Ecto neural progenitor cell (in vitro differentiated cells): Measurements from ENCODE around the gene TTLL11.

Source experiments
- DNase-seq: peaks from one replicate; pipeline ENCODE4 v3.0.0-alpha.2; 2018; ENCODE audit warnings: low spot score

Gene TTLL11

GRCh38 chr9:121972501-121972981 is 120.6 kb downstream of the TTLL11 start:
- no peak for DNase-seq

- DNase-seq, result no peak
Observed at GRCh38 chr9:121968056-121968455, 125.1 kb downstream of the TTLL11 start.

GRCh38 chr9:121966706-121967105 is 126.4 kb downstream of the TTLL11 start:
- no peak for DNase-seq

DNA sequence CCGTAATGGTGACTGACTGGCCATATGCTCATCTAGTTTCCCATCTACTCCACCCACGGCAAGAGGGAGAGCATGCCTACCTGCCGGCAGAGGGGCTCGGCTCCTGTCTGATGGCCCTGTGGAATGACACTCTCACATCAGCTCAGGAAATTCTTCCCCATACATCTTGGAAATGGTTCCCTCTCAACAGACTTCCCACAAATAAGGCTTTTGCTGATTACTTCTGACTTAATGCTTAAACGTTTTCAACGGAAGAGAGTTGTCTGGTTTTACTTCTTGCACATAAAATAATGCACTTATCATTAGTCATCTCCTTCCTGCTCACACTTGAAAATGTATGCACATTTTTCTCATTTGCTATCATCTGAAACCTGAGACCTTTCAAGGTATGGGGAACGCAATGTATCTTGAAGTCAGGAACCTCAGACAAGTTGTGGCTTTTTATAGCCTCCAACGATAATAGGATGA is 129.5 kb downstream of the TTLL11 start:
- DNase-seq, result no peak

DNA sequence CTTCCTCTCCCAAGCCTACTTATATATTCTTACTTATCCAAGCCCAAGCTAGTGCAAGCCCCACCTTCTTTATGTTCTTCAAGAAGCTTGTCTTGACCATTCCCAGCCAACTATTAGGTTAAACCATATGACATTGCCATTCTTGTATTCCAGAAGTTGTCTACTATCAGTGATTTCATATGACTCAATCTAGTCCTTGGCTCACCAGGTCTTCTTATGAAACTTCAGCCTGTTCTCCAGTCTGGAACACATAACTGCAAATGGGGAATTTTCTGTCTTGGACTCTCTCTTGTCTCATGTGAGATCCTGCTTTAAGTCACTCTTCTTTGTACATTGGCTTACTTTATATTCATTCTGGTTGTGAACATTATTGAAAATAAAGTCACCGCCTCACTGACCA is 130.7 kb downstream of the TTLL11 start:
- no peak for DNase-seq

GRCh38 chr9:121960665-121961064 is 132.4 kb downstream of the TTLL11 start:
- no peak for DNase-seq

DNA sequence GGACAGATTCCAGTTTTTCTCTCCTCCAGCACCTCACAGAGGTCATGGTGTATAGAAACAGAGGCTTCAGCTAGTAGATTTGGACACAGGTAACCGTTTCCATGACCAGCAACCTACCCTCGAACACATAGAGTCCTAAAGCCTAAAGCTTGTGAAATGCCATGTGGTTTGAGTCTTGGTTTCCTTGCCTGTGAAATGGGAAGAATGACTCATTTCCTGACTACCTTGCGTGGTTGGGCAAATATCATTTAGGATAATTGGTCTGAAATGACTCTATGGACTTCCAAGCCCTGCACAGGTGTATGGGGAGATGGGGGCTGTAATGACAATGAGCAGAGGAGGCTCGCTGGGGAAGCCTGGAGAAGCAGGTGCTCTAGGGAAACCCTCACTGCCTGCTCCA is 134.6 kb downstream of the TTLL11 start:
- no peak for DNase-seq

DNA sequence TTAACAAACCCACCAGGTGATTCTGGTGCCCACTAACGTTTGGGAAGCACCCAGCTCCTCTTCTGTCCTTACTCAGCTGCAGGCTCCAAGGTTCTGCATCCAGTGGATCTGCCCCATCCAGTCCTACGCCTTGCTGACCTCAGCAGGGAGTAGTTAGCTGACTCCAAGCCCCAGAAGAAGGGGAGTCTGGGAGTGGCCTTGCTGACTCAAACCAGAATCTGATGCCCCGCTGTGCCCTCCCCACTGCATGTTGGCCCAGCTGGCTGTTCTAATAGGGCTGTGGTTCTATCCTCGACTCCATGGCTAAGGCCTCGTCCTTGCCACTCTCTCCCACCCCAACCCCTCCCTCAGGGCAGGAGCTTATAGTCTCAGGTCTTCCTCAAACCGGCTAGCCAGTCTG is 136.3 kb downstream of the TTLL11 start:
- DNase-seq, result no peak

DNA sequence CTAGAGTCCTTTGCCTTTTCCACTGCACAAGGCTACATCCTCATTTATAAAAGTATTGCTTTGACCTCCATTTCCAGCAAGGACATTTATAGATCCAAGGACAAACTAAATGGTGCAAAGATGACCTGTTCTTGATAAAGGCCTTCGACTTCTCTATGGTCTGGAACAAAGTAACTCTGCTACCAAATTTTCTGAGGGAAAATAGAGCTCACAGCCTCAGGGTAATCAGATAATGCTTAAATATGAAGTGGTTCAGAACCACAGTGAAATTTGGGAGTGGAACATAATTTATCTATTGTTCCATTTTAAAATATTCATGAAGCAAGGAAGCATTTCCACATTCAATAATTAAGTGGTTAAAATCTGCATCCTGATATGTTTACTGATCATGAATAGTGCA is 137.5 kb downstream of the TTLL11 start:
- no peak for DNase-seq

- DNase-seq, result no peak
Observed at GRCh38 chr9:121954477-121955140, 138.5 kb downstream of the TTLL11 start.

- no peak for DNase-seq
Observed at GRCh38 chr9:121952611-121953010, 140.5 kb downstream of the TTLL11 start.

- no peak for DNase-seq
Observed at GRCh38 chr9:121950866-121951265, 142.2 kb downstream of the TTLL11 start.

- no peak for DNase-seq
Observed at GRCh38 chr9:121950441-121950840, 142.7 kb downstream of the TTLL11 start.

- no peak for DNase-seq
Observed at GRCh38 chr9:121949766-121950165, 143.3 kb downstream of the TTLL11 start.

GRCh38 chr9:121949364-121949763 is 143.7 kb downstream of the TTLL11 start:
- no peak for DNase-seq

GRCh38 chr9:121947775-121948174 is 145.3 kb downstream of the TTLL11 start:
- DNase-seq, result no peak

DNA sequence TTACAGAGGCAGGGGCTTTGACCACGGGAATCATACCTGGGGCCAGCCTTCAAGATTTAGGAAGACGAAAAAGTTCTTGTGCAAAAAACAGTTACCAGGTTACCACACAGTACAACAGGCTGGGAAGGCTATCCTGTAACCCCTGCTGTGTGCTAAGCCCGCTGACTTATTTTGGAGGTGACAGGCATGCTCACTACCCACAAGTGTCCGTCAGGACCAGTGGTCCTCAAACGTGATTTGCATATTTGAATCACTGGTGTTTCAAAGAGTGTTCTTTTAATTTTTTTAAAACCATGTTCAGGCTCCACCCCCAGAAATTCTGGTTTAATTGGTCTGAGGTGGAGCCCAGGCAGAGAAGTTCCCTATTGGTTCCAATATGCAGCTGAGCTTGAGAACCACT is 146.6 kb downstream of the TTLL11 start:
- DNase-seq, result no peak

- DNase-seq, result no peak
Observed at GRCh38 chr9:121945849-121946248, 147.3 kb downstream of the TTLL11 start.

DNA sequence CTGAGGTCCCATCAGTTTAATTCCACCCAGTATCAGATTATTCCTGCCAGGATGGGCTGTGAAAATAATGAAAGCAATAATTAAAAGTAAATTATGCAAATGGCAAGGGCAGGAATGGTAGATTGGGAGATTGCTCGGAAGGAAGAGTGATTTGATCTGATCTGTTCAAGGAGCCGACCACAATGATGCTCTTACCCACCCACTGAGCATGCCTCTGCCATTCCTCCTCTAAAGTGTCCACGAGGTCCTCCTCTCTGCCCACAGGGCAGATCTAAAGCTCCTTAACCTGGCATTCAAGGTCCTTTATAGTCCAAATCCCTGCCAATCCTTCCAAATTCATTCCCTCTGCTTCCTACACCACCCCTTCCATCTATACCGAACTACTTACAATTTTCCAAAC is 147.8 kb downstream of the TTLL11 start:
- DNase-seq, result no peak

- DNase-seq, result no peak
Observed at GRCh38 chr9:121944711-121945191, 148.4 kb downstream of the TTLL11 start.

DNA sequence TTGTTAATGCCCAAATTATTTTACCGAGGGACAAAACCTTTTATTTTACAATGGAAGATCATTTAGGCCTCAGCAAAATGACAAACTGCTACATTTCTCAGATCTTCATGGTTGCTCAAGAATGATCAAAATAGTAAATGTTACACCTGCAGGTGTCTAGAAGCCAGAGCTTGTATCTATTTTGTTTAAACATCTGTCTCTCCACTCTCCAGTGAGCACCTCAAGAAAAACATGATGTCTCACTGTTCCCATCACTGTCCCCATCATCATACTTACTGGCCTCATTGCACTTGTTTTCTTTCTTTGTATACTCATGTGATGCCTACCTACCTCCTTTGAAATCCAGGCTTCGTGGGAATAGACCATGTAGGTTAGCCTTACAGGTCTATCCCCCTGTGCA is 149.6 kb downstream of the TTLL11 start:
- no peak for DNase-seq

GRCh38 chr9:121942866-121943382 is 150.2 kb downstream of the TTLL11 start:
- DNase-seq, result no peak

- DNase-seq, result no peak
Observed at GRCh38 chr9:121942313-121942712, 150.8 kb downstream of the TTLL11 start.

- DNase-seq, result no peak
Observed at GRCh38 chr9:121939643-121940042, 153.5 kb downstream of the TTLL11 start.
